Measurements from ENCODE around the gene SCUBE1. TPM values are rescaled to one million over a fixed set of nuclear protein-coding genes. Genes with fewer than 3 reads are reported as not detected.

Gene SCUBE1
- total and polyA plus RNA-seq, 2 donors (not counting 3 experiments of a cell fraction or from before 2014, with no cell fraction given): 0.07 TPM; not detected in 1

DNA sequence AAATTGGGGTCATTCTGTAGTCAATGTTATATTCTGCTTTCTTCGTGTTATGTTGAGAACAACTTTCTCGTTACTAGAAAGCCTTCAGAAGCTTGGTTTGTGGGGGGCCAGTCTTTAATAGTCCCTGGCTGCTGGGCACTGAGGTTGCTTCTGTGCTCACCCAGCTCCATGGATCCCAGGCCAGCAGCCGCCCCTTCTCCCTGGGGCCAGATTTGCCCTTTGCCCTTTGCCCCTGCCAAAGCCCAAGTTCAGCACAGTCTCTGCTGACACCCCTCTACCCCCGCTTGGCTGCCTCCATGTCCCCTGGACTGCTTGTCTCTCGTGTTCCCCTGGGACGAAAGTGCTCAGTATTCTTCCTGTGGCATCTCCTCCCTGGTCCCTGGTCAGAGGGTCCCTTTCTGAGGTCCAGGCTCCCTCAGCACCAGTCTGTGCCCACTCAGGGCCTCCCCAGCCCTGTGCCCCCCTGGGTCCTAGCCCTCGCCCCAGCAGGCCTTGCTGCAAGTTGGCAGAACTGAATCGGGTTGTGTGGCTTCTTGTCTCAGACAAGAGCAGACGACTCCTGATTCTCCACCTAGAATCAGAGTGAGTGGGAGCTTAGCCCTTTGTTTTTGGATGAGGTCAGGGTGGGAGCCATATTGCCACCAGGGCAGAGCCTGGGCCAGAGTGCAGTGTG is 185.2 kb downstream of the SCUBE1 start:
- Histone ChIP-seq H3K27ac (ENCODE audit: insufficient read depth, low read depth, low read length) (no peak overlapping the region), H3K4me1 (ENCODE audit: control insufficient read depth, extremely low read depth, insufficient read depth, low read length) (no peaks in the 10 kb centered on the region), H3K9me3 (replicated peaks; ENCODE audit: control insufficient read depth, insufficient read depth, low read length) (no peaks in the 10 kb centered on the region), H3K27me3 (ENCODE audit: control insufficient read depth in 2 of 2, insufficient read depth in 2 of 2, low read length in 2 of 2) (no peaks in the 10 kb centered on the region), H4K20me1 (replicated peaks; ENCODE audit: control insufficient read depth, extremely low read depth, insufficient read depth, low read length) (no peaks in the 10 kb centered on the region), H3K4me3 (replicated peaks in 1 of 3; ENCODE audit: insufficient read depth in 1 of 3, low read depth in 1 of 3, low read length in 3 of 3) (no peak overlapping the region), H3K4me2 (ENCODE audit: insufficient read depth, low read length) (no peak overlapping the region), H3K79me2 (ENCODE audit: control insufficient read depth, insufficient read depth, low read length) (peaks cover 48% of the 10 kb centered on the region), H3K9me1 (replicated peaks; ENCODE audit: control insufficient read depth, extremely low read depth, insufficient read depth, low read length) (no peaks in the 10 kb centered on the region), H3K36me3 (ENCODE audit: control insufficient read depth in 2 of 2, extremely low read depth in 1 of 2, insufficient read depth in 2 of 2, low read length in 2 of 2) (peaks cover 0 to 15% of the 10 kb centered on the region in 2 experiments), H2AFZ (ENCODE audit: low read depth, low read length) (no peak overlapping the region), H3K9ac (replicated peaks; ENCODE audit: extremely low read depth, insufficient read depth, low read length) (no peak overlapping the region)
- no TSS peak for BruUV-seq (replicated peaks)
- FAIRE-seq: no peak
- intact Hi-C loops (cut with micrococcal nuclease): no loop called here
- ChIA-PET POLR2A (no interaction called here), CTCF (interaction anchor here (1.5 kb wide), 1 partner anchor 48 kb away, joined by 4 read pairs; no protein-coding TSS in a partner anchor)
- DNase-seq (ENCODE audit: low read depth, low spot score): no peak
- no peak for TF ChIP-seq MYC (IDR thresholded peaks at IDR 0.05; ENCODE audit: low read depth, low read length)
- TF ChIP-seq, protein P1, sequence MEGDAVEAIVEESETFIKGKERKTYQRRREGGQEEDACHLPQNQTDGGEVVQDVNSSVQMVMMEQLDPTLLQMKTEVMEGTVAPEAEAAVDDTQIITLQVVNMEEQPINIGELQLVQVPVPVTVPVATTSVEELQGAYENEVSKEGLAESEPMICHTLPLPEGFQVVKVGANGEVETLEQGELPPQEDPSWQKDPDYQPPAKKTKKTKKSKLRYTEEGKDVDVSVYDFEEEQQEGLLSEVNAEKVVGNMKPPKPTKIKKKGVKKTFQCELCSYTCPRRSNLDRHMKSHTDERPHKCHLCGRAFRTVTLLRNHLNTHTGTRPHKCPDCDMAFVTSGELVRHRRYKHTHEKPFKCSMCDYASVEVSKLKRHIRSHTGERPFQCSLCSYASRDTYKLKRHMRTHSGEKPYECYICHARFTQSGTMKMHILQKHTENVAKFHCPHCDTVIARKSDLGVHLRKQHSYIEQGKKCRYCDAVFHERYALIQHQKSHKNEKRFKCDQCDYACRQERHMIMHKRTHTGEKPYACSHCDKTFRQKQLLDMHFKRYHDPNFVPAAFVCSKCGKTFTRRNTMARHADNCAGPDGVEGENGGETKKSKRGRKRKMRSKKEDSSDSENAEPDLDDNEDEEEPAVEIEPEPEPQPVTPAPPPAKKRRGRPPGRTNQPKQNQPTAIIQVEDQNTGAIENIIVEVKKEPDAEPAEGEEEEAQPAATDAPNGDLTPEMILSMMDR (IDR thresholded peaks at IDR 0.05; ENCODE audit: extremely low read depth in 1 of 2, insufficient read depth in 1 of 2, low read depth in 1 of 2, low read length in 2 of 2): no peak
- no peak for TF ChIP-seq FOS (IDR thresholded peaks at IDR 0.05; ENCODE audit: borderline replicate concordance, insufficient read depth, low read length)
- TF ChIP-seq JUN (IDR thresholded peaks at IDR 0.05; ENCODE audit: borderline replicate concordance, insufficient read depth, insufficient read length, low read depth): no peak
- TF ChIP-seq POLR2A (IDR thresholded peaks at IDR 0.05; ENCODE audit: low read depth, low read length): no peak
- TF ChIP-seq, protein P2, sequence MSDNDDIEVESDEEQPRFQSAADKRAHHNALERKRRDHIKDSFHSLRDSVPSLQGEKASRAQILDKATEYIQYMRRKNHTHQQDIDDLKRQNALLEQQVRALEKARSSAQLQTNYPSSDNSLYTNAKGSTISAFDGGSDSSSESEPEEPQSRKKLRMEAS (IDR thresholded peaks at IDR 0.05; ENCODE audit: insufficient read depth, insufficient read length): no peak
- TF ChIP-seq POLR2AphosphoS5 (IDR thresholded peaks at IDR 0.05; ENCODE audit: insufficient read depth, low read depth, low read length): no peak
- TF ChIP-seq GATA2 (IDR thresholded peaks at IDR 0.05; ENCODE audit: insufficient read depth, insufficient read length, low read depth, low read length): no peak
- no peak for TF ChIP-seq EZH2 (IDR thresholded peaks at IDR 0.05; ENCODE audit: borderline replicate concordance, low read depth, low read length, severe bottlenecking)
- dilution Hi-C loops (cut with MboI; ENCODE audit: extremely low pct_ligation_motif_present, low sequenced_read_pairs): no loop called here

Measured in endothelial cell of umbilical vein (primary cell).